Hypothalamus (tissue), 51 donors: Measurements from ENCODE around the gene ANKMY1.

Source experiments
- DNase-seq, 51 donors: peaks; one replicate each; lab custom pipeline; 2025; lab: John Stamatoyannopoulos, UW

The ANKMY1 gene

DNA sequence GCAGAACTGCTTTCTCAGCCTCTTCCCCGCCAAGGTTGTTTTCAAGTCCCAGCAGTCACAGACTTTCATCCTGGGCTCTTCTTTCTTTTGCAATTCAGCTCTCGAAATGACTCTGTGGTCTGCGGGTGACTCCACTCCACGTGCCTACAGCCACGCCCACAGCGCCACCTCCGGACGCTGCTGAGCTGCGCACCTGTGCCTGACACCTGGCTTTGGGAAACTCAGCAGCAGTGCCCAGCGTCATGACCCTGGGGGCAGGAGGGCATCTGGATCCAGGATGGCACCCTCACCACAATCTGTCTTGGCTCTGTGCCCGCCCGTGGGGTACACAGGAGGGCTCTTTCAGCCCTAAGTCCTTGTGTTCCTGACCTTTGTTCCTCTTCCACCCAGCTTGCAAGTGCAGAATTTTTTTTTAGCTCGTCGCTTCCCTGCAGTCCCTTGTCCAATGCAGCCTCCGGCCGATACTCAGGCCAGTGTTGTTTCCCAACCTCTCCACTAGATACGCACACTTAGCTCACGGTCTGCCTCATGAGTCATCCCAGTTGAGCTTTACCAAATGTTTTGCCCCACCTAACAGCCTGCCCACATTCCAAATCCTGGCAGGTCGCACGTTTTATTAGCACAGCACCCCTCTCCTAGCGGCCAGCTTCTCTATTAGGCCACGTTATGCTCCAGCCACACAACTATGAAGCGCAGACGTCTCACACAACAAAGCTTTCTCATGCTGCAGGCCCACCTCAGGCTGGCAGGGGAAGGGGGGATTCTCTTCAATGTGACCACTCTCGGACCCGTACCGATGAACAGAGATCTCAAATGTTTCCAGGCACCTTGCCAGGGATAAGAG lies 22.2 kb upstream of the ANKMY1 start:
- no peak for DNase-seq

DNA sequence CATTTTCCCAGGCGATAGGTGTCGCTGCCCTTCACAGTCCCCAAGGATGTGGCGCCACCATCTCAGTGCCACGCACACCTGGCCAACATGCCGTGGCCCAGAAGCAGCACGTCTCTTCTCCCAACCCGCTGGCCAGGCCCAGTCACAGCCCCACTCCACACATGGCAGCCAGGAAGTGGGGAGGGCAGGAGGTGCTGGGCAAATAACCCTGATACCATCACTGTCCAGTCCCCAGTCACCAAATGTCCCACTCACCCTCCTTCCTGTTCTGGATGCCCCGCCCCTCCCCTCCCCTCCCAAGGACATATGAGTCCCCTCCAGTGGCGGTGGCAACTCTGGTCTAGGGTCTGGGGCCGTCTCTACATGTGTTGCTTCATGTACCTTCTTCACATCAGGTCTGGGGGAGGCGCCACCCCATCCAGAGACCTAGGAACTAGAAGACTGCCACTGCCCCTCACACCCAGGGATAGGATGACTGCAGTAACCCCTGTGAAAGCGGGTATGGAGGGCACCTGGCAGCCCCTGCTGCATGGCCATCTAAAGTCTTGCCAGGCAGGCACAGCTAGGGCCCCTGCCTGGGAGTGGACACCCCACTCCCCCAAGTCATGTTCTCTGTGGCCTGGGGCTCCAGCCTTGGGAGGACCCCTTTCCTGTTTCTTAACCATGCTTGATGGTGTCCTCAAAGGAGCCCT lies 21.4 kb upstream of the ANKMY1 start:
- DNase-seq, result no peak

DNA sequence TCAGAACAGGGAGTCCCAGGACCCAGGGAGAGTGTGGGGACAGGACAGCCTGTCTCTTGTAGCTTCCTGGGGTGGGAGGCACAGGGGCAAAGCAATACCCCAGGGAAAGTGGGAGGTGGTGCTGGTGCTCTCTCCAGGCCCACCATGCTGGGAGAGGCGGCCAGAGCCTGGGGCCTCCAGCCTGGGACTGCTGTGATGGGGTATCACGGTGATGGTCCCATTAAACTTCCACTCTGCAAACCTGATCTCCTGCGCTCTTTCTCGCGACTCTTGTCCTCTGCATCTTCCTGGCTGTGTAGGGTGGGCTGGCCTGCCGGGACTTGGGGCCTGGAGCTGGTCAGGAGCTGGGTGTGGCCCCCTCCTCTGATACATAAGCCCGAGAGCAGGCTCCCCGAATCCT lies 20.7 kb upstream of the ANKMY1 start:
- DNase-seq, result no peak

DNA sequence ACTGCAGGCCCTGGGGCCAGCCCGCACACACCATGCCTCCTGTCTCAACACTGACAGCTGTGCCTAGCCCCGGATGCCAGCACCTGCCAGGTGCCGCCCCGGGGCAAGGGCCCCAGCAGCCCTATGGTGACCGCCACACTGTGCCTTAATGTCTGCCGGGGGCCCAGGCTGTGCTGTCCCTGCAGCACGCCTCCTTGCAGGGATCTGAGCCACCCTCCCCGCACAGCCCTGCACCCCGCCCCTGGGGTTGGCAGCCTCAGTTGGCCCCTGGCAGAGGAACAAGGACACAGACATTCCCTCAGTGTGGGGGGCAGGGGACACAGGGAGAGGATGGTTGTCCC lies 20.3 kb upstream of the ANKMY1 start:
- no peak for DNase-seq

DNA sequence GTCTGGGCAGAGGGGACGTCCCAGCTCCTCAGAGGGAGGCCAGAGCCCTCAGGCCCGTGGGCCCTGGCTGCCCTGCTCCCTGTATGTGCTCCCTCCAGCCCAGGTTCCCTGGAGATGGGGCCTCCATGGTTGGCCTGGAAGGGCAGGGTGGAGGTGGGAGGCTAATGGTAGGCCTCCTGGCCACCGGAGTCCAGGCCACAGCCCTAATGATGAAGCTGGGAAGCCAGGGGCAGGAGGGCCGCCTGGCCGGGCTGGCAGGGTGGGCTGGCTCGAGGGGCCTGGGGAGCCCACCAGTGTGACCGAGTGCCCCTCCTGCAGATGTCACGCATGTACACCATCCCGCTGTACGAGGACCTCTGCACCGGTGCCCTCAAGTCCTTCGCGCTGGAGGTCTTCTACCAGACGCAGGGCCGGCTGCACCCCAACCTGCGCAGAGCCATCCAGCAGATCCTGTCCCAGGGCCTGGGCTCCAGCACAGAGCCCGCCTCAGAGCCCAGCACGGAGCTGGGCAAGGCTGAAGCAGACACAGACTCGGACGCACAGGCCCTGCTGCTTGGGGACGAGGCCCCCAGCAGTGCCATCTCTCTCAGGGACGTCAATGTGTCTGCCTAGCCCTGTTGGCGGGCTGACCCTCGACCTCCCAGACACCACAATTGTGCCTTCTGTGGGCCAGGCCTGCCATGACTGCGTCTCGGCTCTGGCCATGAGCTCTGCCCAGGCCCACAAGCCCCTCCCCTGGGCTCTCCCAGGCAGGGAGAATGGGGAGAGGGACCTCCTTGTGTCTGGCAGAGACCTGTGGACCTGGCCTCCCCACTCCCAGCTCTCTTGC lies 19.7 kb upstream of the ANKMY1 start:
- DNase-seq, result no peak

DNA sequence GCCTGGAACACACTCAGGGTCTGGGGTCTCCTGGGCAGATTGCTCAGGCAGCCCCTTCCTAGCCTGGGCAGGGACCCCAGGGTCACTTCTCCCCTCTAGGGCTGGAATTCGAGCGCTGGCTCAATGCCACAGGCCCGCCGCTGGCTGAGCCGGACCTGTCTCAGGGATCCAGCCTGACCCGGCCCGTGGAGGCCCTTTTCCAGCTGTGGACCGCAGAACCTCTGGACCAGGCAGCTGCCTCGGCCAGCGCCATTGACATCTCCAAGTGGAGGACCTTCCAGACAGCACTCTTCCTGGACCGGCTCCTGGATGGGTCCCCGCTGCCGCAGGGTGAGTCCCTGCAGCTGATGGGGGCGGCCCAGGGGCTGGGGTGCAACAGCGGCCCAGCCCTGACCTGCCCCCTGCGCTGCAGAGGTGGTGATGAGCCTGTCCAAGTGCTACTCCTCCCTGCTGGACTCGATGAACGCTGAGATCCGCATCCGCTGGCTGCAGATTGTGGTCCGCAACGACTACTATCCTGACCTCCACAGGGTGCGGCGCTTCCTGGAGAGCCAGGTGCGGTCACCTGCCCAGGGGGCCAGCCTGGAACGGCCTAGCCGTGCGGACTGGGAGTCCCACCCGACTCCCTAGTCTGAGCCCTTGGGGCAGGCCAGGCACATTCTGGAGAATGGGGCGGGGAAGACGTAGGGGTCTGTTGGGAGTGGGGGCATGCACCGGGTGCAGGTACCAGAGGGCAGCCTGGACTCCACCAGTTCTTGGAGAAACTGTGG lies 18.8 kb upstream of the ANKMY1 start:
- no peak for DNase-seq

DNA sequence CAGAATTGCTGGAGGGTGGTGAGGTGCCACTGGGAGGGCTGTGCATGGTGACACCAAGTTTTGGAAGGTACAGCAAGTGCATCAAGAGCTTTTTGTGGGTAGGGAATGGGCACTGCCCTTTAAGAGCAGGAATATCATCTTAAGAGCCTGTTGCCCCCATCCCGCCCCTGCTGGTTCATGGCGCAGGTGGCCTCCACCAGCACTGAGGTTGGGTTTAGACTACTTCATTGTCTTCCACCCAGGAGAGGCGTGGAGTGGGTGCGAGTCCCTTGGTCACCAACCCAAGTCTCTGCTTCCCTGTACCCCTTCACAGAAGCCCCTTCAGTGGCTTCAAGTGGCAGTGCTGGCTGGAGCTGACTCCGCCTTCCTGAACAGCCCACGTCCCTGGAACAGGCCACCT lies 18.2 kb upstream of the ANKMY1 start:
- no peak for DNase-seq

DNA sequence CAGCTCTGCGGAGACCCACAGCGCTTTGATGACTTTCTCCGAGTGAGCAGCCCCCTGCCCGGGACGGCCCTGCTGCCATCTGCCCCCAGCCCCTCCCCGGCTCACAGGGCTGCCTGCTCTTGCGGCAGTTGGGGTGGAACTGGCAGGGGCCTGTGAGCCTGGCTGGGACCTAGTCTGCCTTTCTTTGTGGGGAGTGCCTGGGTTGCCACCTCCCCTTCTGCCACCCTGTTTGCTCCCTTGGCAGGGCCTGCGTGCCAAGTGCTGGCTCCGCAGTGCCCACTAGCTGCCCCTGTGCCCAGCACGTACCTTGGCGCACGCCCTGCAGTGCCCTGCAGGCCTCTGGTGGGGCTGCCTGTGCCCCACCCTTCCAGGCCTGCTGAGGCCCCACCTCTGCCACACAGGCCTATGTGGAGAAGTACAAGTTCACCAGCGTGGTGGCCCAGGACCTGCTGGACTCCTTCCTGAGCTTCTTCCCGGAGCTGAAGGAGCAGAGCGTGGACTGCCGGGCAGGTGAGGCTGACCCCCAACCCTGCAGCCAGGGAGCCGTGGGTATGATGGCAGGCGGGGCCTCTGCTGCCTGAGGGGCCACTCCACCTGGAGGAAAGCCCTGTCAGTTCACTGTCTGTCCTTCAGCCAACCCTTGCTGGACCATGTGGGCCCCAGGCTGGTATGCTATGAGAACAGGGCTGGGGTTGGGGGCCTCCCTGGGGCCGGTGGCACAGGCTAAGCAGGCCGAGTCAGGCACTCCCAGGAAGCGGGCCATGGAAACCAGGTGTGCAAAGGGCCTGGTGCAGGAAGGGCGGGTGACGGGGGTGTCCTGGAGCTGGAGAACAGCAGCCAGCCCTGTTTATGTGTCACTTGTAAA lies 17.5 kb upstream of the ANKMY1 start:
- peak in 1 of 51 donors; percentile 21 for DNase-seq

DNA sequence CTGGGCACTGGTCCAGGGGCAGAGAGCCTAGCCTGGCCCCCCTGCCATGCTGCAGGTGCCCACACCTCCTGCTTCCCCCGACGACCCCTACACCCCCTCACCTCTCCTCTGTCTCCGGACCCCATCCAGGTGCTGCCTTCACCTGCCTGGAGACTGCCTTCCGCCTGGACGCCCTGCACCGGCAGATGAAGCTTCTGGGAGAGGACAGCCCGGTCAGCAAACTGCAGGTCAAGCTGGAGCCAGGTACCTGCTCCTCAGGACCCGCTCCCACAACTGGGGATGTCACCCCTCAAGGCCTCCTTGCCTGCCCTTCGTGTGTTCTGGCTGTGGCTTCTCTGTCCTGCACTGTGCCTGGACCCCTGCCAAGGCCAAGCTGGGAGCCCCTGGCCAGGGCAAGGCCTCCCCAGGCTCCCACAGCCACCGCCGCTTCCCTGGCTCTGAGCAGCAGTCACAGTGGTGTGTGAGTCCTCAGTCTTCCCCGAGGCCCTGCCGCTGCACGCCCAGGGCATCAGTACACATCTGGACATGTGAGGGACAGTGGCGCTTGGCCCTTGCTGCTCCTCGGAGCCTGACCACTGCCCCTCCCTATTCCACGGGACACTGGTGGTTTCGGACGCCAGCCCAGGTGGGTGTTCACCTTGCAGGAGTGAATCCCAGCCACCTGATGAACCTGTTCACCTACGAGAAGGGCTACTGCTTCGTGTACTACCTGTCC lies 16.8 kb upstream of the ANKMY1 start:
- no peak for DNase-seq

DNA sequence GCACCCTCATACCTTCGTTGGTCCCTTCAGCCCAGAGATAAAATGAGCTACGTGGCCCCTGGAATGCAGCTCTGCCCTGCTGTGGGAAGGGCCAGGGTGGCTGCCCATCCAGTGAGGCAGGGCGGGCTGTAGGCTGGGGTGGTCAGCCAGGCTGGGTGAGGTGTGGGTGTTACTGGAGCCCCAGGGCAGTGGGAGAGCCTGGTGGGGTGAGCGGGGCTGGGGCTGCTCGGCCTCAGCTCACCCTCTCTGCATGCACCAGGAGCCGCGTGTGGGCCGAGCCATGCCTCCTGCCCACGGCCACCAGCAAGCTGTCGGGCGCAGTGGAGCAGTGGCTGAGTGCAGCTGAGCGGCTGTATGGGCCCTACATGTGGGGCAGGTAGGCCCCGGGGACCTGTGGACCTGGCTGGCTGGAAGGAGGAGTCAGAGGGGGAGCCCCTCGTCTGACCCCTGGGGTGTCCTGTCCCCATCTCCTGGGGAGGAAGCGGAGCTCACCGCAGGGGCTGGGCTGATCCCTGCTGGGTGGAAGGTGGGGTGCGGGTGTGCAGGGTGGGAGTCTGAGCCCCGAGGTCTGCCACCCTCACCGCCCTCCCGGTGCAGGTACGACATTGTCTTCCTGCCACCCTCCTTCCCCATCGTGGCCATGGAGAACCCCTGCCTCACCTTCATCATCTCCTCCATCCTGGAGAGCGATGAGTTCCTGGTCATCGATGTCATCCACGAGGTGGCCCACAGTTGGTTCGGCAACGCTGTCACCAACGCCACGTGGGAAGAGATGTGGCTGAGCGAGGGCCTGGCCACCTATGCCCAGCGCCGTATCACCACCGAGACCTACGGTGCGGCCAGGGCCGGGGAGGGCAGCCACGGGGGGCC lies 16.0 kb upstream of the ANKMY1 start:
- DNase-seq, result no peak

DNA sequence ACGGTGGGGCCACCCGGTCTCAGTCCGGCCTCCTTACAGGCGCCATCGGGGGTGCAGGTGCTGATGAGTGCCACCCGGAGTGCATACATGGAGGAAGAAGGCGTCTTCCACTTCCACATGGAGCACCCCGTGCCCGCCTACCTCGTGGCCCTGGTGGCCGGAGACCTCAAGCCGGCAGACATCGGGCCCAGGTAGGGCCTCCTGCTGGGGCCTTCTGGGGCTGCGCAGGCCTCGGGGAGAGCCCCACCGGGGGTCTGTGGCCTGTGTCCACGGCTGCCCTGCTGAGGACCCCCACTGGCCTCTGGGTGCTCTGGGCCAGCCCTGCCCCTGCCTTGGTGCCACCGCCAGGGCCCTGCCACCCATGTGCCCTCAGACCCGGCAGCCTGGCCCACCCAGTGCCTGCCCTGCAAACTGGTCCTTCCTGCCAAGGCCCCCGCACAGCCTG lies 15.3 kb upstream of the ANKMY1 start:
- no peak for DNase-seq

DNA sequence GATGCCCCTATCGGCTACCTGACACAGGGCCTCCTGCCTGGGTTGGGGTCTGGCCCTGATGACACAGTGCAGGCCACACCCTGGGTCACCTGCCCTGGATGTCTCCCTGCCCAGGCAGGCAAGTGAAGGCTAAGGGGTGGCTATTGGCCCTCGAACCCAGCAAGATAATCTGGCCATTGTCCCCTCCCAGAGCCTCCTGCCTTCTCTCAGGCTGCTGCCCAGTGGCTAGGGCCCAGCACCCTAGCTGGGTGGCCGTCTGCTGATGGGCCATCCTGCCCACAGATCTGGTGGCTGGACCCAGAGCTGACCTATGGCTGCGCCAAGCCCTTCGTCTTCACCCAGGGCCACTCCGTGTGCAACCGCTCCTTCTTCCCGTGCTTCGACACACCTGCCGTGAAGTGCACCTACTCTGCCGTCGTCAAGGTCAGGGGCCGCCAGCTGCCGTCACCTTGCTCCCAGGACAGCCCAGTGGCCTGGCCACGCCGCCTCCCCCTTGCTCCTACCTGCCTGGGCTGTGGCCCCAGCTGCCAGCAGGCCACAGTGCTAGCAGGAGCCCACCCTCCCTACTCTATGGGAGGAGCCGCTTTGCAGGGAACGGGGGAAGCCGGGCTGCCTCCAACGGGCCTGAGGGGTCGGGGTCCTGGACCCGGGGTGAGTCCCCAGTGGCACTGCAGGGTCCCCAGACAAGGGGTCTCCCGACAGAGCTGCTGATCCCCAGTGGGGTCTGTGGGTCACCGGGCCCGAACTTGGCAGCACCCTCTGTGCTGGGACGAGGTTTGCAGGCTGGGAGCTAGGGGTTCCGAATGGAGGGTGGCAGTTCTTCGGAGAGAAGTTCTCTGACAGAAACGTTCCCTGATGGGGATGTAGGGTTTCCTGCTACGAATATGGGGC lies 14.6 kb upstream of the ANKMY1 start:
- no peak for DNase-seq

DNA sequence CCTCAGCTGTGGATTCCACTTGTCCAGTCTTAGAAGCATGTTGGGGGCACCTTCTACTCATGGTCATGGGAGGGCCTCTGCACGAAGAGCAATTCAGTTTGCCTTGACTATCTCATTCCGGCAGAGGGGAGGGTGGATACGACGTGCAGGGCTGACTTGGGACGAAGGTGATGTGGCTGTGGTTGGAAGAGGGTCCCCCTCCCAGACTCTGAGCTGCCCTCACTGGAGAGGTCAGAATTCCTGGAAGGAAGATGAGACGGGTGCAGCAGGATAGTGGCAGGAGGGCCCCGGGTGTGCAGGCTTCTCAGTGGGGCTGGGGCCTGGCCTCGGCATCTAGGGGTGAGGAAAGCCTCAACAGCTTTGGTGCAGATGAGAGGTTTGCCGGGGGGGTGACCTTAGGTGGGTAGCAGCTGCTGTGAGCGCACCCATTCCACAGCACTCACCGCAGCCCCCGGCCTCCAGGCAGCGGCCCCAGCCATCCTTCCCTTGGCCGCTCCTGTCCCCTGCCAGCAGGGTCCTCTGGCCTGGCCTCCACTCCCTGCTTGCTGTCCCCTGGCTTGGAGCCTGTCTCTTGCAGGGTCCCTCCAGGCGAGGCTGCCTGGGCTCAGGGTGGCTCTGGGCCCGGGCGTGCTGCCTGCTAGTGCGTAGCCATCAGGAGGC lies 13.7 kb upstream of the ANKMY1 start:
- no peak for DNase-seq

DNA sequence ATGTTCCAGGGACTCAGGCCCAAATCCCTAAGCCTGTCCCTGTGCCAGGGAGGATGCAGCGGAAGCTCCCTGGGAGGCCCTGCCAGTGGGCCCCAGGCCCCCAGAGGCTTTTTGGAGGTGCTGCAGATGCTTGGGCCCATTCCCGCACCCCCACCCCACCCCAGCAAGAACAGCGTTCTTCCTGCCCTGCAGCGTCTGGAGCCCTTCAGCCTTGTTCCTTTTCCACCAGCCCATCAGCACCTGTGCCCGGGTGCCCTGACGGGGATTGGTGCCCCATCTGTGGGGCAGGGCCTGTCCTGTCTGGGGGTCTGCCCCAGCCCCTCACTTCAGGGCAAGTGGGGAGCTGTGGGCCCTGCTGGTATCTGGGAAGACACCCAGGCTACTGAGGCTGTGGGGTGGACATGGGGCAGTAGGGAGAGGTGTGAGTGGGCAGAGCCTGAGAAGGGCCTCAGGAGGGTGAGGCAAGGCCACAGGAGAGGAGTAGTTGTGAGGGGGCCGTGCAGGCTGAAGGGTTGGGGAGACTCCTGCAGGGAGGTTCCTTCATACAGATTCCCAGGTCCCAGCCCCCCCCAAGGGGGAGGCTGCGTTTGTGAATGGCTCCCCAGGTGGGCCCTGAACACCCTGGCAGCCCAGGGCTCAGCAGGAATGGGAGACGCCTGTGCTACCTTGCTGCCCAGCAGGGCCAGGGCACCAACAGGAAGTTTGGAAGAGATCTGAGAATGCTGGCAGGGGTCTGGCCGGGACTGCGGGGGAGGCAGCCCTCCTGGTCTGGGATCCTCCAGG lies 12.9 kb upstream of the ANKMY1 start:
- DNase-seq, result no peak

DNA sequence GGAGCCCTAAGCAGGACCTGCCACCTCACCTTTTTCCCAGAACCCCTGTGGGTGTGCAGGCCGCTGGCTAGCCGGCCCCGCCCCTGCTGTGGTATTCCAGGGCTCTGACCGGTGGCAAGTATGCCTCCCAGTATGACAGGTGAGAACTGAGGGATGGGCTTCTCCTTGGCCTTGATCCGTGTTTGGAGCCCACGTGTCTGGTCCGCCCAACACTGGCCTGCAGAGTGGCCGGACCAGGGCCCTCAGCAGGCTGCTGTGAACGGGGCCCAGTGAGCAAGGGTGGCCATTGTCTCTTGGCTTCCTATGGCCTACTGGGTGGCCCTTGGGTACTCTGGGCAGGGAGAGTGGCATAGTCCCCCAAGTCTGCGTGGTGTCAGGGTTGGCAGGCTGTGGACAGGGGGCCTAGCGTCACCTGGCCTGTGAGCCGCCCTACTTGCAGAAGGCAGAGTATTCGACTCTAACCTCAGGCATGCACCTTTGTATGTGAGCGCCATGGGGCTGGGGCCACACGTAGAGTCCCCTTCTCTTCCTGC lies 12.3 kb upstream of the ANKMY1 start:
- no peak for DNase-seq
